Measurements from ENCODE around the gene KREMEN2. TPM values are rescaled to one million over a fixed set of nuclear protein-coding genes. Genes with fewer than 3 reads are reported as not detected.

Gene KREMEN2
- total and polyA plus RNA-seq, 9 of the 15 experiments (the other 6 are each of a cell fraction or from before 2014, with no cell fraction given), result 0.04 to 7.7 (median 1.5) TPM; not detected in 1

GRCh38 chr16:3007059-3007956, 43.2 kb downstream of the KREMEN2 start (continued):
- TF ChIP-seq HINFP (tag; conservative IDR thresholded peaks at IDR 0.05; ENCODE audit: low read depth), result no peak

GRCh38 chr16:3007957-3008689, 44.0 kb downstream of the KREMEN2 start:
- Histone ChIP-seq H4K20me1 (replicated peaks; ENCODE audit: control insufficient read depth, insufficient read depth, low read length) (no peaks in the 10 kb centered on the region), H3K4me2 (ENCODE audit: insufficient read depth, low read length) (peak overlapping the region; percentile 90), H3K4me3 (peak overlapping the region; percentile 8; the same call in 1 of the 2 replicates), H3K4me1 (replicated peaks in 1 of 2; ENCODE audit: control insufficient read depth in 2 of 2, insufficient read depth in 2 of 2, low read length in 2 of 2) (peaks cover 36 to 73% of the 10 kb centered on the region in 2 experiments), H3K9me1 (ENCODE audit: control insufficient read depth, insufficient read depth, low read length) (no peaks in the 10 kb centered on the region), H3K9me3 (replicated peaks; ENCODE audit: control insufficient read depth, insufficient read depth, low read depth, low read length) (no peaks in the 10 kb centered on the region), H2AFZ (ENCODE audit: low read depth, low read length) (peak overlapping the region; percentile 73), H3K36me3 (ENCODE audit: control insufficient read depth, insufficient read depth, low read length) (peaks cover 3% of the 10 kb centered on the region; the same call in 2 of the 3 replicates), H3K27me3 (ENCODE audit: control insufficient read depth in 2 of 2, insufficient read depth in 2 of 2, low read length in 2 of 2) (no peaks in the 10 kb centered on the region), H3K27ac (ENCODE audit: extremely low read depth, low read depth, low read length) (peak overlapping the region; percentile 90), H3K79me2 (ENCODE audit: control insufficient read depth, insufficient read depth, low read length) (peaks cover 22% of the 10 kb centered on the region), H3K9ac (ENCODE audit: insufficient read depth in 1 of 2, low read depth in 2 of 2, low read length in 2 of 2) (peak overlapping the region; percentile 78 to 90)
- in situ Hi-C loops (cut with MboI) (no loop called here), intact Hi-C loops (cut with micrococcal nuclease) (loop anchor here (1.0 kb wide), 1 partner anchor 12 kb away; the partner anchor contains the start of gene TNFRSF12A)
- ChIA-PET CTCF (ENCODE audit: low intra/inter-chr PET ratio) (no interaction called here), POLR2A (interaction anchor here (0.6 to 3.2 kb wide), 10 partner anchors 11 to 853 kb away, joined by 3 to 29 read pairs (median 3); partner anchors contain the start of gene TNFRSF12A)
- 3% methylated on average over 17 of the region's 17 CpGs for WGBS (ENCODE audit: insufficient coverage, low coverage, missing lambda C conversion rate)
- ATAC-seq, result peak; percentile 1; the same call in 1 of the 3 replicates
- DNase-seq (ENCODE audit: extremely low read depth in 1 of 4, low spot score in 3 of 4), result peak; percentile 46 to 73 (median 59)
- FAIRE-seq, result no peak
- no TSS peak for BruUV-seq (replicated peaks)
- TF ChIP-seq ZNF518B (CRISPR knock-in tag; IDR thresholded peaks at IDR 0.05), result 0 out of 2 replicates have a peak, but pooled peaks have one; percentile 27
- TF ChIP-seq ELF1 (tag; IDR thresholded peaks at IDR 0.05), result peak; percentile 21; the same call in 1 of the 2 replicates
- TF ChIP-seq ZNF165 (CRISPR knock-in tag; IDR thresholded peaks at IDR 0.05; ENCODE audit: borderline replicate concordance), result no peak
- peak; percentile 60; the same call in 1 of the 2 replicates for TF ChIP-seq ZNF592 (IDR thresholded peaks at IDR 0.05)
- TF ChIP-seq CXXC5 (CRISPR knock-in tag; IDR thresholded peaks at IDR 0.05), result peak; percentile 60; the same call in 1 of the 2 replicates
- no peak for TF ChIP-seq ZNF3 (CRISPR knock-in tag; IDR thresholded peaks at IDR 0.05)

Data from K562 (cell line).